ENCODE data around the gene SUMO2. TPM values are rescaled to one million over a fixed set of nuclear protein-coding genes. Genes with fewer than 3 reads are reported as not detected.

The SUMO2 gene
- total and polyA plus RNA-seq, 2 of the 13 experiments (the other 11 are each of a cell fraction or from before 2014, with no cell fraction given) = 337 to 553 TPM

GRCh38 chr17:75181110-75181509 lies 1.6 kb downstream of the SUMO2 start (continued):
- TF ChIP-seq ARID2 (CRISPR knock-in tag; IDR thresholded peaks at IDR 0.05; ENCODE audit: borderline replicate concordance) (0 out of 2 replicates have a peak, but pooled peaks have one; percentile 8), BRCA1 (CRISPR knock-in tag; IDR thresholded peaks at IDR 0.05) (no peak)

GRCh38 chr17:75178453-75178852 lies 4.3 kb downstream of the SUMO2 start:
- DNase-seq (ENCODE audit: low spot score) = no peak
- Histone ChIP-seq H3K36me3 (replicated peaks in 1 of 2; ENCODE audit: control insufficient read depth in 1 of 2, insufficient read depth in 2 of 2, low read length in 2 of 2) (peaks cover 23 to 60% of the 10 kb centered on the region in 2 experiments), H3K4me1 (ENCODE audit: insufficient read depth, low read length) (peaks cover 31% of the 10 kb centered on the region), H3K27me3 (ENCODE audit: control insufficient read depth in 1 of 2, insufficient read depth in 2 of 2, low read length in 2 of 2) (no peaks in the 10 kb centered on the region; a peak in 1 of 5 replicates), H3K9ac (ENCODE audit: insufficient read depth, low read depth, low read length) (no peak overlapping the region), H3K27ac (ENCODE audit: extremely low read length, insufficient read depth, low read length) (no peak overlapping the region), H3K4me2 (ENCODE audit: low read depth, low read length) (no peak overlapping the region), H3K4me3 (replicated peaks in 1 of 3; ENCODE audit: insufficient read depth in 1 of 3, low read depth in 2 of 3, low read length in 3 of 3) (no peak overlapping the region), H2AFZ (ENCODE audit: low read length) (no peak overlapping the region), H3K9me3 (ENCODE audit: low read length) (no peaks in the 10 kb centered on the region), H3K79me2 (ENCODE audit: insufficient read depth, low read length) (peaks cover 70% of the 10 kb centered on the region), H4K20me1 (ENCODE audit: insufficient read depth, low read length) (peaks cover 15% of the 10 kb centered on the region)
- ChIA-PET CTCF (ENCODE audit: low intra/inter-chr PET ratio, low total read pairs) (no interaction called here), POLR2A (no interaction called here)
- FAIRE-seq = no peak
- in situ Hi-C loops (cut with HindIII; ENCODE audit: extremely low pct_ligation_motif_present, low pct_unique_long_range_greater_than_20kb) (no loop called here), intact Hi-C loops (cut with micrococcal nuclease; ENCODE audit: unreplicated experiment) (no loop called here)
- no peak for ATAC-seq
- WGBS (ENCODE audit: low lambda C conversion rate) = 98% methylated on average over 6 of the region's 6 CpGs
- no TSS peak for BruUV-seq (replicated peaks)
- TF ChIP-seq YEATS4 (CRISPR knock-in tag; IDR thresholded peaks at IDR 0.05; ENCODE audit: borderline replicate concordance) (no peak), FOXO1 (CRISPR knock-in tag; IDR thresholded peaks at IDR 0.05) (no peak), SRSF1 (optimal IDR thresholded peaks at IDR 0.05; ENCODE audit: low read depth, low read length) (no peak), ARID3A (IDR thresholded peaks at IDR 0.05; ENCODE audit: low read depth, low read length) (no peak), ISL2 (CRISPR knock-in tag; IDR thresholded peaks at IDR 0.05) (no peak), ZNF607 (CRISPR knock-in tag; IDR thresholded peaks at IDR 0.05; ENCODE audit: borderline replicate concordance) (no peak)

Measured in HepG2 (cell line).